ENCODE data around the gene CGGBP1.
A peak's percentile ranks its signal among the peaks of the same experiment; 100 is the strongest.

The CGGBP1 gene

DNA sequence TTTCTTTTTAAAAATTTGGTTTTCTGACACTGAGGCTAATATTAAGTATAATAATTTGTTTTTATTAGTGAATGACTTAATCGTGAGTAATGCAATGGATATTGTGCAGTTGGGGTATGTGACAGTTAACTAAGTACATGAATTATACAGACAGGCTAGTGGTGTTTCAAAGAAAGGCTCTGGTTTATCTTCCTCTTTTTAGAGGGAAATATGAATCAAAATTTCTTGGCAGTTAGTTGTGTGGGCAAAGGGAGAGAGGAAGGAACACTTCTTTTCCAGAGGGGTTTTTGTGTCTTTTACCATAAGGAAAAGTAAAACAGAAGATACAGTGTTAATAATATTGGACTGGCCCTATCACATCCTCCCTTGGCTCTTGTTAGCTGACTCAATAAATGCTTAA lies 2.9 kb upstream of the CGGBP1 start:
- CTCF ChIA-PET = interaction anchor here (1.8 kb wide), 1 partner anchor 51 kb away, joined by 5 read pairs; no protein-coding TSS in a partner anchor
- DNase-seq (ENCODE audit: low read depth, low spot score) = no peak
- H3K4me3 ChIP-seq (ENCODE audit: low read depth, low read length) = no peak overlapping the region
- POLR2A ChIA-PET = no interaction called here
- no peak for TF ChIP-seq CTCF (IDR thresholded peaks at IDR 0.05; ENCODE audit: insufficient read depth, low read length, missing control alignments)

DNA sequence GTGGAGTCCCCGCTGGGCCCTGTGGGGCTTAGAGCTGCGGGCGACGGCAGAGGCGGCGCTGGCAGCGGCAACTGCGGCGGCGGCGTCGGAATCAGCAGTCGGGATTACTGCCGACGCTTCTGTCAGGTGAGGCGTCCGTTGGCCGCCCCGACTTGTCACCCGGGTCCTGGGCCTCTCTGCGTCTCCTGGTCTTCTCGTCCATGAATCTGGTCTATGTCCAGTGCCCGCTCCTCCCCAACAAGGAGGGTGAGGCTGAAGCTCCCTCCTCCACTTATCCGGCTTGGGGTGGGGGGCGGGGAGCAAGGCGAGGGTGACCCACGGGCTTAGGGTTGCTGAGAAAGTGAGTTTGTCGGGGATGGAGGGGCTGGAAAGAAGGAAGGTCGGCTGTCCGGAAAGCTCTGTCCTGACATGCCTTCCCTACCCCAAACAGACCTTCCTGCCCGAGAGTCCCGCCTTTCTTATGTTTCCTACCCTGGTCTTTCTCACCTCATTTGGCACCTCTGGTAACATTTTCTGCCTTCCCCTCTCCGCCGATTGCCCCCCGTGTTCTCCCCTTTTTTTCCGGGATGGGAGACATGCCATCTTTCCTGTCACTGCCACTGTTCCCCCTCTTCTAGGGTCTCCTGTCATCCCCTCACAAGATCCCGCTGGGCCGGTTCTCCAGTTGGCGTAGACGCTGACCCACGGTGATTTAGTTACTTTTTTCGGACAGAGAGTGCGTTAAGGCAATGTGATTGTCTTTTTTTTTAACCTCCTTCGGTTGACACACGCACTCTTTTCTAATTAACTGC lies 770 bp upstream of the CGGBP1 start:
- TF ChIP-seq CTCF (IDR thresholded peaks at IDR 0.05; ENCODE audit: insufficient read depth, low read length, missing control alignments) = no peak
- ChIA-PET POLR2A (interaction anchor here (0.6 to 0.9 kb wide), 2 partner anchors 33 to 70 kb away, joined by 3 to 4 read pairs; no protein-coding TSS in a partner anchor), CTCF (interaction anchor here (1.3 kb wide), 1 partner anchor 81 kb away, joined by 3 read pairs; no protein-coding TSS in a partner anchor)
- peak overlapping the region; percentile 96 for H3K4me3 ChIP-seq (ENCODE audit: low read depth, low read length)
- no peak for DNase-seq (ENCODE audit: low read depth, low spot score)

DNA sequence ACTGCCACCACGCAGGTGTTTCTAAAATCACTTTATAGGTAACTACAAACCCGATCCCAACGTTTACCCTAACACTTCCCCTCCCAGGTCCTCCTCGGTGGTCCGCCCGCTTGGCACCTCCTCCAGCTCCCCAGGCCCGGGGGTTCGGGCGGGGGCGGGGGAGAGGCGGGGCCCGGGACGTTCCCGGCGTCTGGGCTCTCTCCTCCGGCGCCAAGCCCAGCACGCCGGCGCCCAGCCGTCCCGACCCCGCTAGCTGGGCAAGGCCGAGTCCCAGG lies 562 bp downstream of the CGGBP1 start:
- ChIA-PET POLR2A (interaction anchor here (0.8 kb wide), 1 partner anchor 12 kb away, joined by 3 read pairs; no protein-coding TSS in a partner anchor), CTCF (interaction anchor here (1.0 to 1.1 kb wide), 2 partner anchors 15 to 55 kb away, joined by 3 to 9 read pairs; no protein-coding TSS in a partner anchor)
- no peak for TF ChIP-seq CTCF (IDR thresholded peaks at IDR 0.05; ENCODE audit: insufficient read depth, low read length, missing control alignments)
- H3K4me3 ChIP-seq (ENCODE audit: low read depth, low read length) = peak overlapping the region; percentile 83
- no peak for DNase-seq (ENCODE audit: low read depth, low spot score)

DNA sequence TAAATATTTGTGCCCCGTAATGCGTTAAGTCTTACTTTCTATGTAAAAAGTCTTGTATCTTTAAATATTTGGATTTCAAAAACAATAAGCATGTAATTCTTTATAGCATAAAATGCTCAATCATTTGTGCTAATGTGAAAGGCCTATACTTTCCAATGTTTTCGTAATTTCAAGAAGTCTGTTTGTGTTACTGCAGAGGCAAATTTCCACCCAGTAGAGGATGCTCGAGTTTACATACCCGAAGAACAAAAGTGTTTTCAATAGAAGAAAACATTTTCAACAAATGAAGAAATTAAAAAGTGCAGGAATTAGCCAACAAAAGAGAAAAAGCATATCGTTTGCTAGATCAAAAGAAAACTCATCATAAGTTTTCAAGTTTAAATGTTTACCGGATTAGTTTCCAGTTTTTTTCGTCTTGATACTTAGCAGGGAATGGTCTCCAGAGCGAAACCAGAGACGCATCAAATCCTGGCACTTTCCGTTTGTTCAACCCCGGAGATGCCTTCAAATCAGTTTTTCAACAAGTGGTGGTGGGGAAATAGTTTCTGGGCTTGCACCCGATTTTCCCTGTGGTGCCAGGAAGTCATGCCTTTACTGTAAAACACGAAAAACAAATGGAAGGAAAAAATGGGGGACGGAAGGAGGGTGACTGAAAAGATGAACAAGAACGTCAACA lies 1.0 kb downstream of the CGGBP1 start:
- peak overlapping the region; percentile 83 for H3K4me3 ChIP-seq (ENCODE audit: low read depth, low read length)
- ChIA-PET CTCF (interaction anchor here (1.0 to 1.1 kb wide), 2 partner anchors 14 to 56 kb away, joined by 3 to 9 read pairs; no protein-coding TSS in a partner anchor), POLR2A (interaction anchor here (0.8 kb wide), 1 partner anchor 13 kb away, joined by 3 read pairs; no protein-coding TSS in a partner anchor)
- no peak for TF ChIP-seq CTCF (IDR thresholded peaks at IDR 0.05; ENCODE audit: insufficient read depth, low read length, missing control alignments)
- no peak for DNase-seq (ENCODE audit: low read depth, low spot score)

- no peak overlapping the region for H3K4me3 ChIP-seq (ENCODE audit: low read depth, low read length)
- ChIA-PET POLR2A (interaction anchor here (0.8 kb wide), 1 partner anchor 10 kb away, joined by 3 read pairs; no protein-coding TSS in a partner anchor), CTCF (no interaction called here)
- no peak for TF ChIP-seq CTCF (IDR thresholded peaks at IDR 0.05; ENCODE audit: insufficient read depth, low read length, missing control alignments)
- no peak for DNase-seq (ENCODE audit: low read depth, low spot score)
These were observed 12.0 kb downstream of the CGGBP1 start for GRCh38 chr3:88046766-88047165.

DNA sequence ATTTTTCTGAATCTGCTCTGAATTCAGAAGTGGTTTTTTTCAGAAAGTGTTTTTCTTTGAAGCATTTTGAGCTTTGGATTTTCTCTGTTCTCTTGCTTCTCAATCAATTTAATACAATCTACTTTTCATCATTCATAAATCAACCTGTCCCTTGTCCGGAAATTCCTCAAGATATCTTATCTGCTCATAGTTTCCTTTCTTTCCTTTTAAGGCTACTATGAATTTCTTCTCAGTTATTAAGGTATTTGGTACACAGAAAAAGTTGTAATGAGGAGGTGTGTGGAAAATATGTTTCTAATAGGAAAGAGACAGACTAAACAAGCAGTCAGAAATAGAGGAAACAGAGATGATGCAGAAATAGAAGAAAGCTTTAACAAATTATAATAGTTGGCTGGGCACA lies 14.4 kb downstream of the CGGBP1 start:
- no peak for TF ChIP-seq CTCF (IDR thresholded peaks at IDR 0.05; ENCODE audit: insufficient read depth, low read length, missing control alignments)
- DNase-seq (ENCODE audit: low read depth, low spot score) = no peak
- CTCF ChIA-PET = interaction anchor here (1.6 kb wide), 1 partner anchor 15 kb away, joined by 5 read pairs; no protein-coding TSS in a partner anchor
- POLR2A ChIA-PET = no interaction called here
- H3K4me3 ChIP-seq (ENCODE audit: low read depth, low read length) = no peak overlapping the region
